Gastroesophageal sphincter (tissue), 4 donors: ENCODE data around the gene ING1. TPM values are rescaled to one million over a fixed set of nuclear protein-coding genes. Genes with fewer than 3 reads are reported as not detected.
"Not testable (repeated sequence)": the region's sequence is repeated elsewhere in the genome, so short reads cannot be mapped to it uniquely, and the experiment has no call there.

Experiments used
- ATAC-seq: fragments of 150-250 bp; one replicate; pipeline ENCODE4 v1.9.1; 2016; ENCODE audit warnings: mild to moderate bottlenecking, moderate library complexity
- H3K27ac ChIP-seq, 4 donors: fragments of 200-600 bp; sonication (generic) in 3 of 4; 1 replicate in 3 of 4; 2 replicates in 1 of 4; pipeline ENCODE4 v1.5.1; 2016 to 2019
- H3K27me3 ChIP-seq: fragments of 200-600 bp; sonication (generic); one replicate; pipeline ENCODE4 v1.5.1; 2019
- H3K36me3 ChIP-seq, 2 donors: fragments of 200-600 bp; sonication (generic); one replicate each; pipeline ENCODE4 v1.5.1; 2019; ENCODE audit warnings: control low read depth in 1 of 2
- H3K4me1 ChIP-seq, 3 donors: fragments of 200-600 bp; sonication (generic); 1 replicate in 2 of 3; 2 replicates in 1 of 3; pipeline ENCODE4 v1.5.1; 2016 to 2019; ENCODE audit warnings: control low read depth in 2 of 3
- H3K4me3 ChIP-seq, 2 donors: fragments of 200-600 bp; sonication (generic); one replicate each; pipeline ENCODE4 v1.5.1; 2019; ENCODE audit warnings: mild to moderate bottlenecking in 1 of 2, moderate library complexity in 1 of 2
- H3K9me3 ChIP-seq, 3 donors: fragments of 200-600 bp; sonication (generic); one replicate each; pipeline ENCODE4 v1.5.1; 2017 to 2019; ENCODE audit warnings: control low read depth in 2 of 3
- CTCF ChIP-seq, 4 experiments: fragments of 200-600 bp in 2 of 4; fragments of 450-650 bp in 2 of 4; sonication (generic) in 1 of 4; IDR thresholded peaks; one replicate each; pipeline ENCODE4 v1.5.1; 2017 to 2019; ENCODE audit warnings: antibody characterized with exemption in 4 of 4, mild to moderate bottlenecking in 2 of 4, moderate library complexity in 2 of 4
- EP300 ChIP-seq: sonication (generic); formaldehyde crosslinking; IDR thresholded peaks from one replicate; pipeline ENCODE4 v1.6.1; 2017; ENCODE audit warnings: antibody characterized with exemption, mild to moderate bottlenecking
- POLR2A ChIP-seq, 2 donors: fragments of 450-650 bp; IDR thresholded peaks; one replicate each; pipeline ENCODE4 v1.6.1; 2017; ENCODE audit warnings: antibody characterized with exemption in 2 of 2, mild to moderate bottlenecking in 2 of 2, moderate library complexity in 1 of 2
- POLR2AphosphoS5 ChIP-seq: sonication (generic); formaldehyde crosslinking; IDR thresholded peaks from one replicate; pipeline ENCODE4 v1.6.1; 2017; ENCODE audit warnings: antibody characterized with exemption
- WGBS, 2 donors: methylation state at CpG; one replicate each; pipeline ENCODE4 v1.1.5; 2018; ENCODE audit warnings: low coverage in 1 of 2; 5-methylcytosine and 5-hydroxymethylcytosine counted together
- total RNA-seq, 4 donors: library from RNA; depleted of rRNA; stranded (reverse); fragments of >200 nt; gene quantifications; one replicate each; pipeline ENCODE4 v1.1.0, GENCODE V29; 2016

The ING1 gene
- total RNA-seq, 4 donors from 2014 or later = 16.2 to 29.0 (median 22.7) TPM

GRCh38 chr13:110685305-110686020 lies 28.0 kb upstream of the ING1 start:
- peak; percentile 58 for ATAC-seq
- Histone ChIP-seq H3K36me3 (peaks cover 0 to 96% of the 10 kb centered on the region in 2 donors), H3K27ac (peak overlapping the region in 2 of 4 donors; percentile 9 to 53), H3K9me3 (no peaks in the 10 kb centered on the region), H3K27me3 (no peaks in the 10 kb centered on the region), H3K4me3 (no peak overlapping the region), H3K4me1 (no peaks in the 10 kb centered on the region)
- WGBS, 2 donors = 74 to 86% methylated on average over 11 of the region's 11 CpGs
- TF ChIP-seq POLR2A (IDR thresholded peaks at IDR 0.05) (no peak), EP300 (no peak), POLR2AphosphoS5 (peak; percentile 56)

GRCh38 chr13:110687736-110688135 lies 25.8 kb upstream of the ING1 start:
- Histone ChIP-seq H3K4me3 (no peak overlapping the region), H3K4me1 (no peaks in the 10 kb centered on the region), H3K9me3 (no peaks in the 10 kb centered on the region), H3K36me3 (peaks cover 0 to 89% of the 10 kb centered on the region in 2 donors), H3K27me3 (no peaks in the 10 kb centered on the region), H3K27ac (no peak overlapping the region)
- WGBS, 2 donors = 87 to 90% methylated on average over 6 to 10 of the region's 16 CpGs
- TF ChIP-seq POLR2AphosphoS5 = no peak
- TF ChIP-seq CTCF (IDR thresholded peaks at IDR 0.05) = no peak
- TF ChIP-seq POLR2A (IDR thresholded peaks at IDR 0.05) = no peak
- no peak for ATAC-seq

- ATAC-seq = no peak
- Histone ChIP-seq H3K9me3 (no peaks in the 10 kb centered on the region), H3K36me3 (peaks cover 0 to 89% of the 10 kb centered on the region in 2 donors), H3K27me3 (no peaks in the 10 kb centered on the region), H3K4me1 (no peaks in the 10 kb centered on the region), H3K27ac (no peak overlapping the region), H3K4me3 (no peak overlapping the region)
- TF ChIP-seq POLR2AphosphoS5 (no peak), CTCF (IDR thresholded peaks at IDR 0.05) (no peak), EP300 (no peak), POLR2A (IDR thresholded peaks at IDR 0.05) (no peak)
- 91 to 96% methylated on average over 2 to 4 of the region's 9 CpGs for WGBS, 2 donors
These were observed 24.5 kb upstream of the ING1 start for GRCh38 chr13:110689041-110689440.

- peaks cover 0 to 89% of the 10 kb centered on the region in 2 donors for H3K36me3 ChIP-seq
- 89 to 100% methylated on average over 1 to 9 of the region's 12 CpGs for WGBS, 2 donors
- H3K27ac ChIP-seq = no peak overlapping the region
- no peaks in the 10 kb centered on the region for H3K27me3 ChIP-seq
- no peaks in the 10 kb centered on the region for H3K4me1 ChIP-seq
- H3K4me3 ChIP-seq = no peak overlapping the region
- no peaks in the 10 kb centered on the region for H3K9me3 ChIP-seq
- no peak for ATAC-seq
- TF ChIP-seq CTCF (IDR thresholded peaks at IDR 0.05) = no peak
- TF ChIP-seq EP300 = no peak
- TF ChIP-seq POLR2A (IDR thresholded peaks at IDR 0.05) = no peak
- no peak for TF ChIP-seq POLR2AphosphoS5
These were observed 23.8 kb upstream of the ING1 start for GRCh38 chr13:110689711-110690110.

GRCh38 chr13:110690516-110690915 lies 23.0 kb upstream of the ING1 start:
- H3K36me3 ChIP-seq = peaks cover 0 to 90% of the 10 kb centered on the region in 2 donors
- WGBS, 2 donors = 70 to 71% methylated on average over 1 to 2 of the region's 8 CpGs
- H3K4me3 ChIP-seq = no peak overlapping the region
- ATAC-seq = no peak
- H3K27me3 ChIP-seq = no peaks in the 10 kb centered on the region
- no peaks in the 10 kb centered on the region for H3K4me1 ChIP-seq
- no peak for TF ChIP-seq POLR2A (IDR thresholded peaks at IDR 0.05)
- no peak for TF ChIP-seq POLR2AphosphoS5
- TF ChIP-seq CTCF (IDR thresholded peaks at IDR 0.05) = no peak
- TF ChIP-seq EP300 = no peak
- H3K9me3 ChIP-seq = no peaks in the 10 kb centered on the region
- no peak overlapping the region for H3K27ac ChIP-seq

- not testable (repeated sequence) for H3K27me3 ChIP-seq, H3K4me1 ChIP-seq, H3K9me3 ChIP-seq, H3K27ac ChIP-seq, H3K4me3 ChIP-seq, ATAC-seq
- WGBS, 2 donors = 76 to 77% methylated on average over 5 to 7 of the region's 7 CpGs
- H3K36me3 ChIP-seq = peaks cover 0 to 92% of the 10 kb centered on the region in 2 donors
These were observed 17.7 kb upstream of the ING1 start for GRCh38 chr13:110695774-110696173.
